ENCODE data around the gene SEC61B. TPM values are rescaled to one million over a fixed set of nuclear protein-coding genes. Genes with fewer than 3 reads are reported as not detected.

SEC61B gene
- 243 to 333 TPM (median 303 TPM) in 5 replicates for total RNA-seq (2022; extraction: Qiagen RNA extraction; ENCODE audit: low read depth)

GRCh38 chr9:99221621-99222415 is at the start of gene SEC61B, which contains the start of gene ALG2:
Gene SEC61B (plus strand): TSS chr9:99222282. CDS start chr9:99222364, 82 bp downstream.
Gene ALG2 (minus strand): TSS chr9:99221942. CDS start chr9:99221894, 48 bp downstream.

Other genes starting within 250 kb of the SEC61B start
- gene TGFBR1, start 117.2 kb upstream of the SEC61B start, total RNA-seq (2022; extraction: Qiagen RNA extraction; ENCODE audit: low read depth) = 32.4 to 91.4 TPM (median 76.9 TPM) in 5 replicates
- 40.7 to 50.8 TPM (median 47.4 TPM) in 5 replicates for gene ALG2, start 340 bp upstream of the SEC61B start, total RNA-seq (2022; extraction: Qiagen RNA extraction; ENCODE audit: low read depth)

Measured in A549 treated with ZK216348 at 1 μM for 4 hours (cell line).